Psoas muscle (tissue), 8 donors: ENCODE results near the gene ZNF69. TPM values are rescaled to one million over a fixed set of nuclear protein-coding genes. Genes with fewer than 3 reads are reported as not detected.
"Not testable (repeated sequence)": the region's sequence is repeated elsewhere in the genome, so short reads cannot be mapped to it uniquely, and the experiment has no call there.

Source experiments
- ATAC-seq, 4 donors: fragments of 200-7000 bp; cut with Tn5 transposase; one replicate each; pipeline ENCODE4 v1.9.1; 2020; ENCODE audit warnings: moderate library complexity in 3 of 4, mild to moderate bottlenecking in 2 of 4
- DNase-seq, 2 donors: peaks; one replicate each; pipeline ENCODE4 v3.0.0-alpha.2; 2020
- H3K27ac ChIP-seq: fragments of 200-600 bp; one replicate; pipeline ENCODE4 v1.8.0; 2022
- H3K27me3 ChIP-seq, 3 donors: fragments of 200-600 bp in 1 of 3; one replicate each; pipeline versions ENCODE4 v1.6.1 to v1.8.0; 2013 to 2022; ENCODE audit warnings: low read length in 2 of 3, mild to moderate bottlenecking in 2 of 3, moderate library complexity in 1 of 3; ENCODE audit not compliant: insufficient read depth in 3 of 3
- H3K36me3 ChIP-seq, 2 donors: fragments of 200-600 bp in 1 of 2; one replicate each; pipeline versions ENCODE4 v1.6.1 to v1.8.0; 2013 to 2022; ENCODE audit warnings: low read depth in 1 of 2, mild to moderate bottlenecking in 1 of 2, moderate library complexity in 1 of 2; ENCODE audit not compliant: insufficient read depth in 1 of 2
- H3K4me1 ChIP-seq: fragments of 200-600 bp; one replicate; pipeline ENCODE4 v1.8.0; 2022
- H3K4me3 ChIP-seq: fragments of 200-600 bp; one replicate; pipeline ENCODE4 v1.8.0; 2022; ENCODE audit warnings: mild to moderate bottlenecking
- H3K9me3 ChIP-seq: fragments of 200-600 bp; one replicate; pipeline ENCODE4 v1.8.0; 2022
- CTCF ChIP-seq: fragments of 200-600 bp; IDR thresholded peaks from one replicate; pipeline ENCODE4 v1.8.0; 2022; ENCODE audit warnings: antibody characterized with exemption
- WGBS, 3 donors: extraction: QIAGEN DNeasy Blood & Tissue Kit; methylation state at CpG; one replicate each; pipeline versions ENCODE4 v1.1.6 to v1.1.7; 2013; 5-methylcytosine and 5-hydroxymethylcytosine counted together
- intact Hi-C, 2 donors: fragments of 100-400 bp; cut with DNase I; formaldehyde crosslinking; loops; one replicate each; pipeline versions ENCODE4 v1.11.0 to v1.14.2; 2022
- polyA plus RNA-seq, 3 donors: library from polyadenylated mRNA; stranded (reverse); fragments of 200-250 nt; gene quantifications; one replicate each; pipeline ENCODE4 v1.2.3, GENCODE V29; 2013
- total RNA-seq, 4 donors: library from RNA; stranded (reverse); fragmentation: NEBNext Ultra II Directional in 2 of 4; extraction: Animal tissue kit (Norgen Biotek cat#: 25700) in 2 of 4; gene quantifications; one replicate each; pipeline versions ENCODE4 v1.2.1 to v1.2.4, GENCODE V29; 2021 to 2023
- donor health status: healthy with polysubstance abuse.
- donor health status: DM: no; HTN: no; CAD: no; lungs with moderate emphysema.
- donor health status: Bipolar disorder and iron deficiency.
- donor health status: healthy.
- donor health status: DM: yes; HTN: yes; CAD: no.
- donor health status: DM: no; HTN: no; CAD: no.
- donor health status: DM: no; HTN: no; CAD: no.
- donor health status: DM: yes; HTN: yes; CAD: no.

ZNF69 gene
- total and polyA plus RNA-seq, 7 donors: 0.34 to 3.4 (median 1.2) TPM

GRCh38 chr19:11942008-11942842 is 54.6 kb downstream of the ZNF69 start:
- no peak for TF ChIP-seq CTCF

GRCh38 chr19:11942843-11943108 is 55.2 kb downstream of the ZNF69 start:
- H3K9me3 ChIP-seq: peaks cover 82% of the 10 kb centered on the region
- intact Hi-C loops: no loop called here
- DNase-seq: no peak
- ATAC-seq: no peak
- H3K36me3 ChIP-seq: peaks cover 2 to 12% of the 10 kb centered on the region in 2 donors
- TF ChIP-seq CTCF: no peak
- no peak overlapping the region for H3K4me3 ChIP-seq
- no peak overlapping the region for H3K27ac ChIP-seq
- H3K4me1 ChIP-seq: no peaks in the 10 kb centered on the region
- H3K27me3 ChIP-seq: no peaks in the 10 kb centered on the region

More at GRCh38 chr19:11942008-11942842, 54.6 kb downstream of the ZNF69 start:
- no peak for ATAC-seq
- intact Hi-C loops: no loop called here
- H3K4me3 ChIP-seq: no peak overlapping the region
- no peaks in the 10 kb centered on the region for H3K27me3 ChIP-seq
- DNase-seq: no peak
- H3K9me3 ChIP-seq: peaks cover 82% of the 10 kb centered on the region
- 96 to 97% (median 97%) methylated on average over 10 of the region's 10 CpGs for WGBS, 3 donors
- peaks cover 0 to 6% of the 10 kb centered on the region in 2 donors for H3K36me3 ChIP-seq
- H3K27ac ChIP-seq: no peak overlapping the region
- no peaks in the 10 kb centered on the region for H3K4me1 ChIP-seq

- intact Hi-C loops: no loop called here
- Histone ChIP-seq H3K27me3 (no peaks in the 10 kb centered on the region), H3K36me3 (peaks cover 17 to 31% of the 10 kb centered on the region in 2 donors), H3K4me1 (no peaks in the 10 kb centered on the region), H3K27ac (no peak overlapping the region), H3K9me3 (peaks cover 90% of the 10 kb centered on the region), H3K4me3 (no peak overlapping the region)
- DNase-seq (no peak), ATAC-seq (no peak)
- TF ChIP-seq CTCF: no peak
- WGBS, 3 donors: 97 to 98% (median 97%) methylated on average over 4 of the region's 4 CpGs
These were observed 57.1 kb downstream of the ZNF69 start for GRCh38 chr19:11944656-11945055.

GRCh38 chr19:11948646-11949045 is 61.1 kb downstream of the ZNF69 start:
- intact Hi-C loops: no loop called here
- 96 to 99% (median 98%) methylated on average over 3 of the region's 3 CpGs for WGBS, 3 donors
- H3K4me3 ChIP-seq: no peak overlapping the region
- no peaks in the 10 kb centered on the region for H3K27me3 ChIP-seq
- peaks cover 99% of the 10 kb centered on the region for H3K9me3 ChIP-seq
- DNase-seq: no peak
- no peak for ATAC-seq
- TF ChIP-seq CTCF: no peak
- H3K36me3 ChIP-seq: peaks cover 25 to 36% of the 10 kb centered on the region in 2 donors
- no peak overlapping the region for H3K27ac ChIP-seq
- no peaks in the 10 kb centered on the region for H3K4me1 ChIP-seq

- H3K27me3 ChIP-seq: no peaks in the 10 kb centered on the region
- TF ChIP-seq CTCF: no peak
- ATAC-seq: no peak
- H3K9me3 ChIP-seq: peaks cover 99% of the 10 kb centered on the region
- intact Hi-C loops: no loop called here
- H3K27ac ChIP-seq: no peak overlapping the region
- H3K36me3 ChIP-seq: peaks cover 25 to 36% of the 10 kb centered on the region in 2 donors
- H3K4me3 ChIP-seq: no peak overlapping the region
- 99% methylated on average over 4 of the region's 4 CpGs for WGBS, 3 donors
- no peaks in the 10 kb centered on the region for H3K4me1 ChIP-seq
- no peak for DNase-seq
These were observed 61.6 kb downstream of the ZNF69 start for GRCh38 chr19:11949201-11949600.

GRCh38 chr19:11949614-11950080 is 62.1 kb downstream of the ZNF69 start:
- H3K27ac ChIP-seq, DNase-seq, intact Hi-C loops, ATAC-seq, H3K27me3 ChIP-seq, H3K4me3 ChIP-seq, H3K4me1 ChIP-seq: not testable (repeated sequence)
- H3K36me3 ChIP-seq: peaks cover 25 to 36% of the 10 kb centered on the region in 2 donors
- WGBS, 3 donors: 98 to 100% (median 99%) methylated on average over 4 of the region's 4 CpGs
- H3K9me3 ChIP-seq: peaks cover 99% of the 10 kb centered on the region
